Left ventricle myocardium inferior (tissue), 1 donor: Measurements from ENCODE around the gene C2CD2. TPM values are rescaled to one million over a fixed set of nuclear protein-coding genes. Genes with fewer than 3 reads are reported as not detected.
A peak's percentile ranks its signal among the peaks of the same experiment; 100 is the strongest.
"Not testable (repeated sequence)": the region's sequence is repeated elsewhere in the genome, so short reads cannot be mapped to it uniquely, and the experiment has no call there.

Source experiments
- DNase-seq: peaks from one replicate; pipeline ENCODE4 v3.0.0-alpha.2; 2020
- H3K27ac ChIP-seq: fragments of 200-600 bp; replicated peaks from 2 replicates; pipeline ENCODE4 v1.8.0; 2021
- H3K27me3 ChIP-seq: fragments of 200-600 bp; 2 replicates; pipeline ENCODE4 v1.8.0; 2021; ENCODE audit warnings: low read depth
- H3K36me3 ChIP-seq: fragments of 200-600 bp; 2 replicates; pipeline ENCODE4 v1.8.0; 2021
- H3K4me1 ChIP-seq: fragments of 200-600 bp; 2 replicates; pipeline ENCODE4 v1.8.0; 2021
- H3K4me3 ChIP-seq: fragments of 200-600 bp; 2 replicates; pipeline ENCODE4 v1.8.0; 2021; ENCODE audit warnings: mild to moderate bottlenecking, moderate library complexity
- H3K9me3 ChIP-seq: fragments of 200-600 bp; replicated peaks from 2 replicates; pipeline ENCODE4 v1.8.0; 2021
- CTCF ChIP-seq: fragments of 200-600 bp; IDR thresholded peaks from 2 replicates; pipeline ENCODE4 v1.8.0; 2021; ENCODE audit warnings: antibody characterized with exemption, mild to moderate bottlenecking, borderline replicate concordance
- intact Hi-C: fragments of 100-400 bp; cut with micrococcal nuclease; formaldehyde crosslinking; loops from one replicate; pipeline ENCODE4 v1.11.0; 2022
- total RNA-seq: library from RNA; stranded (reverse); fragmentation: NEBNext Ultra II Directional; extraction: Animal tissue kit (Norgen Biotek cat#: 25700); gene quantifications from one replicate; pipeline ENCODE4 v1.2.1, GENCODE V29; 2021
- donor health status: DM: no; HTN: yes; CAD: no; lungs with severe emphysema.

Gene C2CD2
- total RNA-seq, 1 donor from 2014 or later = 5.9 TPM

DNA sequence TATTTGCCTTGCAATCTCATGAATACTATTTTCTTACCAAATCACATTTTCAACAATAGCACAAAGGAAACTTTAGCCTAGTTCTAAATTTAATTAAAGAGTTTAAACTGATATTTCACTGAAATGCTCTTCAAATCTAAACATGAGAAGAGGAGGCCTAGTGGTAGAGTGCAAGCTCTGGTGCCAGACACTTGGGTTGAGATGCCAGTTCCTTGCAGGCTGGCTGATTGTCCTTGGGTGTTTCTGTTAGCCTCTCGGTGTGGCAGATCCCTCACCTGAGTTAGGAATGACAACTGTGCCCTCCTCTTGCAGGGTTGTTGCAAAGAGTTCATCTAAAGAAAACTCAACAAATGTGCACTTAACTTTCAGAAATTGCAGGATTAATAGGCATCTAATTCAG is 43.8 kb upstream of the C2CD2 start:
- Histone ChIP-seq H3K4me1 (no peaks in the 10 kb centered on the region), H3K9me3 (no peaks in the 10 kb centered on the region), H3K36me3 (peaks cover 40% of the 10 kb centered on the region), H3K27me3 (no peaks in the 10 kb centered on the region), H3K4me3 (no peak overlapping the region), H3K27ac (no peak overlapping the region)
- DNase-seq = no peak
- intact Hi-C loops = no loop called here
- TF ChIP-seq CTCF = no peak

GRCh38 chr21:41995577-41995976 is 41.8 kb upstream of the C2CD2 start:
- DNase-seq = no peak
- H3K27ac ChIP-seq = no peak overlapping the region
- peaks cover 49% of the 10 kb centered on the region for H3K36me3 ChIP-seq
- intact Hi-C loops = no loop called here
- H3K4me1 ChIP-seq = no peaks in the 10 kb centered on the region
- no peak overlapping the region for H3K4me3 ChIP-seq
- H3K9me3 ChIP-seq = no peaks in the 10 kb centered on the region
- TF ChIP-seq CTCF = no peak
- H3K27me3 ChIP-seq = no peaks in the 10 kb centered on the region

GRCh38 chr21:41994613-41995012 is 40.8 kb upstream of the C2CD2 start:
- H3K27me3 ChIP-seq, intact Hi-C loops, H3K4me3 ChIP-seq, H3K4me1 ChIP-seq, DNase-seq, H3K9me3 ChIP-seq, H3K27ac ChIP-seq: not testable (repeated sequence)
- H3K36me3 ChIP-seq = peaks cover 42% of the 10 kb centered on the region

- Histone ChIP-seq H3K27me3 (no peaks in the 10 kb centered on the region), H3K9me3 (no peaks in the 10 kb centered on the region), H3K4me3 (no peak overlapping the region), H3K4me1 (no peaks in the 10 kb centered on the region), H3K27ac (peak overlapping the region; percentile 17), H3K36me3 (peaks cover 42% of the 10 kb centered on the region)
- DNase-seq = no peak
- intact Hi-C loops = no loop called here
- TF ChIP-seq CTCF = no peak
Observed at GRCh38 chr21:41993744-41994143, 39.9 kb upstream of the C2CD2 start.

DNA sequence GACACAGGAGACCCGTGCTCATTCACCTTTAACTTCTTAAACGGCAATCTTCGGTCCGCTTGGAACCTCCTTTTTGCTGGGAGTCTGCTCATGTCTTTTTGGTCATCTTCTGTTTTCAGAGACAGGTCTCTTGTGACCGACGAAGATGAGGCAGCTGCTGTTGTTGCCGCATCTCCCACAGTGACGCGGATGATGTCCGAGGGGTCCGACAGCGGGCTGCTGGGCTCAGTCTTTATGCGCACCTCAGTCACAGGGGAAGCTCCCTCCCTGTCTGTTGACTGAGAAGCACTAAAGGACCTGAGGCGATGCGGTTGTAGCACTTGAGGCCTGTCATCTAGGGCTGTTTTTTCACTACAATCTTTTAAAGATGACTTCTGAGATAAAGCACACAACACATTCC is 38.8 kb upstream of the C2CD2 start:
- no peaks in the 10 kb centered on the region for H3K9me3 ChIP-seq
- intact Hi-C loops = no loop called here
- H3K4me3 ChIP-seq = no peak overlapping the region
- H3K27ac ChIP-seq = no peak overlapping the region
- no peak for TF ChIP-seq CTCF
- no peaks in the 10 kb centered on the region for H3K4me1 ChIP-seq
- no peak for DNase-seq
- H3K27me3 ChIP-seq = no peaks in the 10 kb centered on the region
- peaks cover 42% of the 10 kb centered on the region for H3K36me3 ChIP-seq

DNA sequence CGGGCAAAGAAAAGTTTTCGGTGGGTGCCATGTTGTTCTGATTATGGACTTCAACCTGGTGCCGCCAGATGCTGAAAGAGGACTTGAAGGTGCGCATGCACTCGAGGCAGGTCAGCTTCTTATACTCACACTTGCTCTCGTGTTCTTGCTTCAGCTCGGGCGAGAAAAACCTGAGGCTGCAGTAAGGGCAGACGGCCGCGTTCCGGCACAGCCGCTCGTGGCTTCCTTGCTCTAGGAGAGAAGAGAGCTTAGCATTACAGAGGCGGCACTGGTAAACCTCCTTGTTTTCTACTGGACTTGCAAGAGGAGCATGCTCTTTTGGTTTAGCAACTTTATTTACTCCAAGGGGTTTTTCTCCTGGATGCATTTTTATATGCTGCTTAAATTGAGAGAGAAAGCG is 37.8 kb upstream of the C2CD2 start:
- no peak for TF ChIP-seq CTCF
- no peak overlapping the region for H3K27ac ChIP-seq
- no peak overlapping the region for H3K4me3 ChIP-seq
- H3K27me3 ChIP-seq = no peaks in the 10 kb centered on the region
- DNase-seq = no peak
- intact Hi-C loops = no loop called here
- no peaks in the 10 kb centered on the region for H3K4me1 ChIP-seq
- H3K36me3 ChIP-seq = peaks cover 42% of the 10 kb centered on the region
- H3K9me3 ChIP-seq = no peaks in the 10 kb centered on the region
